ENCODE results near the gene CCR7.
"Not testable (repeated sequence)": the region's sequence is repeated elsewhere in the genome, so short reads cannot be mapped to it uniquely, and the experiment has no call there.

The CCR7 gene

GRCh38 chr17:40588552-40588951 is 23.3 kb upstream of the CCR7 start:
- H3K36me3 ChIP-seq, result no peaks in the 10 kb centered on the region
- H3K27me3 ChIP-seq (ENCODE audit: insufficient read depth, low read depth, severe bottlenecking), result peaks cover 6% of the 10 kb centered on the region
- H3K27ac ChIP-seq, result no peak overlapping the region
- no peak for DNase-seq
- no peak overlapping the region for H3K4me3 ChIP-seq (ENCODE audit: low read depth, low read length)
- TF ChIP-seq CTCF (IDR thresholded peaks at IDR 0.05; ENCODE audit: low read depth, low read length), result no peak
- peaks cover 23% of the 10 kb centered on the region for H3K9me3 ChIP-seq (ENCODE audit: severe bottlenecking)

GRCh38 chr17:40586264-40586663 is 21.0 kb upstream of the CCR7 start:
- Histone ChIP-seq H3K9me3 (ENCODE audit: severe bottlenecking) (peaks cover 29% of the 10 kb centered on the region), H3K27me3 (ENCODE audit: insufficient read depth, low read depth, severe bottlenecking) (peaks cover 19% of the 10 kb centered on the region)
- H3K27ac ChIP-seq; H3K36me3 ChIP-seq; H3K4me3 ChIP-seq (ENCODE audit: low read depth, low read length); DNase-seq: not testable (repeated sequence)

- H3K9me3 ChIP-seq (ENCODE audit: severe bottlenecking), result peaks cover 29% of the 10 kb centered on the region
- H3K36me3 ChIP-seq, result not testable (repeated sequence)
Observed at GRCh38 chr17:40584950-40585349, 19.7 kb upstream of the CCR7 start.

GRCh38 chr17:40582328-40582901 is 17.1 kb upstream of the CCR7 start:
- no peak for TF ChIP-seq CTCF (IDR thresholded peaks at IDR 0.05; ENCODE audit: low read depth, low read length)
- DNase-seq, result no peak
- Histone ChIP-seq H3K36me3 (no peaks in the 10 kb centered on the region), H3K27ac (no peak overlapping the region), H3K27me3 (ENCODE audit: insufficient read depth, low read depth, severe bottlenecking) (peaks cover 28% of the 10 kb centered on the region), H3K9me3 (ENCODE audit: severe bottlenecking) (peaks cover 25% of the 10 kb centered on the region), H3K4me3 (ENCODE audit: low read depth, low read length) (no peak overlapping the region)

More at GRCh38 chr17:40584950-40585349, 19.7 kb upstream of the CCR7 start:
- not testable (repeated sequence) for H3K27ac ChIP-seq; H3K4me3 ChIP-seq (ENCODE audit: low read depth, low read length); DNase-seq
- peaks cover 28% of the 10 kb centered on the region for H3K27me3 ChIP-seq (ENCODE audit: insufficient read depth, low read depth, severe bottlenecking)

GRCh38 chr17:40580140-40580539 is 14.9 kb upstream of the CCR7 start:
- no peak for TF ChIP-seq CTCF (IDR thresholded peaks at IDR 0.05; ENCODE audit: low read depth, low read length)

GRCh38 chr17:40579471-40579870 is 14.2 kb upstream of the CCR7 start:
- no peak overlapping the region for H3K27ac ChIP-seq
- no peak for TF ChIP-seq CTCF (IDR thresholded peaks at IDR 0.05; ENCODE audit: low read depth, low read length)
- DNase-seq, result no peak
- peaks cover 44% of the 10 kb centered on the region for H3K27me3 ChIP-seq (ENCODE audit: insufficient read depth, low read depth, severe bottlenecking)
- no peak overlapping the region for H3K4me3 ChIP-seq (ENCODE audit: low read depth, low read length)
- no peaks in the 10 kb centered on the region for H3K36me3 ChIP-seq
- H3K9me3 ChIP-seq (ENCODE audit: severe bottlenecking), result peaks cover 18% of the 10 kb centered on the region

More at GRCh38 chr17:40580140-40580539, 14.9 kb upstream of the CCR7 start:
- H3K27me3 ChIP-seq (ENCODE audit: insufficient read depth, low read depth, severe bottlenecking), result peaks cover 45% of the 10 kb centered on the region
- no peaks in the 10 kb centered on the region for H3K36me3 ChIP-seq
- DNase-seq, result no peak
- no peak overlapping the region for H3K4me3 ChIP-seq (ENCODE audit: low read depth, low read length)
- H3K9me3 ChIP-seq (ENCODE audit: severe bottlenecking), result peaks cover 18% of the 10 kb centered on the region
- H3K27ac ChIP-seq, result no peak overlapping the region

GRCh38 chr17:40577611-40578065 is 12.4 kb upstream of the CCR7 start:
- Histone ChIP-seq H3K36me3 (no peaks in the 10 kb centered on the region), H3K27ac (no peak overlapping the region), H3K9me3 (ENCODE audit: severe bottlenecking) (peaks cover 22% of the 10 kb centered on the region), H3K4me3 (ENCODE audit: low read depth, low read length) (no peak overlapping the region), H3K27me3 (ENCODE audit: insufficient read depth, low read depth, severe bottlenecking) (peaks cover 50% of the 10 kb centered on the region)
- no peak for DNase-seq
- no peak for TF ChIP-seq CTCF (IDR thresholded peaks at IDR 0.05; ENCODE audit: low read depth, low read length)
